Thyroid gland (tissue), 4 donors: ENCODE data around the gene ZMIZ1.

Source experiments
- POLR2A ChIP-seq, 2 donors: fragments of 450-650 bp; IDR thresholded peaks; one replicate each; pipeline ENCODE4 v1.6.1; 2017; ENCODE audit warnings: antibody characterized with exemption in 2 of 2, mild to moderate bottlenecking in 2 of 2, moderate library complexity in 1 of 2
- TF ChIP-seq, protein P1 (sequence below), 6 experiments: fragments of 200-600 bp in 3 of 6; fragments of 450-650 bp in 3 of 6; sonication (generic) in 3 of 6; IDR thresholded peaks; one replicate each; pipeline ENCODE4 v1.5.1; 2016 to 2019; ENCODE audit warnings: antibody characterized with exemption in 6 of 6, mild to moderate bottlenecking in 2 of 6, inconsistent platforms in 1 of 6, moderate library complexity in 1 of 6

DNA sequence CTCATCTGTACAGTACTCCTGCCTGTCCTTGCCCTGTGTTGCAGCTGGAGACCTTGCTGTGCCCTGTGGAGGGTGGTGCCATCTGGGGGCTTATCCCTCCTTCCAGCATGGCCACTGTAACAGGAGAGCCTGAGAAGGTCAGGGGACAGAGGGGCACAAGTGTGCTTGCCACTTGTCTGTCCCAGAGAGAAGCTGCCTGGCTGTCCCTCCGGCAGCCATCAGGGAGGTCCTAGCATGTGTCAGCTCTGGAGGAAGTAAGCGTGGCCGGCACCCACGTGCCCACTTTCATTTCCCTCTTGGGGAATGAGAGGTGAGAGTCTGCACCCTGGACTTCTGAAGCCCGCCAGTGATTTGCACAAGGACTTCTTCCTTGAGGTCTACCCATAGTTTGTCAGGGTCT lies 181.5 kb downstream of the ZMIZ1 start:
- TF ChIP-seq, protein P1, sequence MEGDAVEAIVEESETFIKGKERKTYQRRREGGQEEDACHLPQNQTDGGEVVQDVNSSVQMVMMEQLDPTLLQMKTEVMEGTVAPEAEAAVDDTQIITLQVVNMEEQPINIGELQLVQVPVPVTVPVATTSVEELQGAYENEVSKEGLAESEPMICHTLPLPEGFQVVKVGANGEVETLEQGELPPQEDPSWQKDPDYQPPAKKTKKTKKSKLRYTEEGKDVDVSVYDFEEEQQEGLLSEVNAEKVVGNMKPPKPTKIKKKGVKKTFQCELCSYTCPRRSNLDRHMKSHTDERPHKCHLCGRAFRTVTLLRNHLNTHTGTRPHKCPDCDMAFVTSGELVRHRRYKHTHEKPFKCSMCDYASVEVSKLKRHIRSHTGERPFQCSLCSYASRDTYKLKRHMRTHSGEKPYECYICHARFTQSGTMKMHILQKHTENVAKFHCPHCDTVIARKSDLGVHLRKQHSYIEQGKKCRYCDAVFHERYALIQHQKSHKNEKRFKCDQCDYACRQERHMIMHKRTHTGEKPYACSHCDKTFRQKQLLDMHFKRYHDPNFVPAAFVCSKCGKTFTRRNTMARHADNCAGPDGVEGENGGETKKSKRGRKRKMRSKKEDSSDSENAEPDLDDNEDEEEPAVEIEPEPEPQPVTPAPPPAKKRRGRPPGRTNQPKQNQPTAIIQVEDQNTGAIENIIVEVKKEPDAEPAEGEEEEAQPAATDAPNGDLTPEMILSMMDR (IDR thresholded peaks at IDR 0.05) = no peak
- TF ChIP-seq POLR2A (IDR thresholded peaks at IDR 0.05) = no peak
